Epithelial cell of esophagus (primary cell): ENCODE data around the gene JAK1.

ENCODE experiments used
- DNase-seq: peaks from one replicate; pipeline ENCODE4 v3.0.0; 2010; ENCODE audit warnings: low read depth
- H3K4me3 ChIP-seq: 2 replicates; pipeline ENCODE4 v1.5.1; 2011; ENCODE audit warnings: mild to moderate bottlenecking, low read length, control low read depth
- CTCF ChIP-seq: IDR thresholded peaks from 2 replicates; pipeline ENCODE4 v1.5.1; 2011; ENCODE audit warnings: low read depth, mild to moderate bottlenecking, low read length, control low read depth, inconsistent platforms; ENCODE audit not compliant: insufficient read depth; ENCODE audit errors: missing control alignments

Gene JAK1

GRCh38 chr1:64838486-64838885 lies 127.9 kb downstream of the JAK1 start:
- no peak for TF ChIP-seq CTCF
- peak; percentile 13 for DNase-seq
- no peak overlapping the region for H3K4me3 ChIP-seq

- DNase-seq = no peak
- no peak for TF ChIP-seq CTCF
- no peak overlapping the region for H3K4me3 ChIP-seq
These were observed 129.5 kb downstream of the JAK1 start for GRCh38 chr1:64836802-64837201.

- no peak for TF ChIP-seq CTCF
- peak; percentile 81 for DNase-seq
- no peak overlapping the region for H3K4me3 ChIP-seq
These were observed 131.6 kb downstream of the JAK1 start for GRCh38 chr1:64834734-64835133.

- H3K4me3 ChIP-seq = no peak overlapping the region
- DNase-seq = no peak
- TF ChIP-seq CTCF = no peak
These were observed 136.2 kb downstream of the JAK1 start for GRCh38 chr1:64830030-64830651.

GRCh38 chr1:64829411-64830029 lies 136.8 kb downstream of the JAK1 start:
- DNase-seq = no peak
- H3K4me3 ChIP-seq = no peak overlapping the region
- no peak for TF ChIP-seq CTCF

GRCh38 chr1:64828829-64829228 lies 137.5 kb downstream of the JAK1 start:
- no peak for TF ChIP-seq CTCF
- no peak overlapping the region for H3K4me3 ChIP-seq
- no peak for DNase-seq

- TF ChIP-seq CTCF = no peak
- DNase-seq = no peak
- H3K4me3 ChIP-seq = no peak overlapping the region
These were observed 139.4 kb downstream of the JAK1 start for GRCh38 chr1:64826991-64827390.
